ENCODE results near the gene HIVEP3.

GRCh38 chr1:41830726-41831125 lies 88.0 kb downstream of the HIVEP3 start:
- TF ChIP-seq POLR2A (IDR thresholded peaks at IDR 0.05; ENCODE audit: low read length) (no peak), GATA1 (IDR thresholded peaks at IDR 0.05; ENCODE audit: low read depth, low read length) (no peak)

Measured in erythroblast (primary cell).